IPS-18c (cell line): ENCODE data around the gene RPA3.

Experiments
- H3K4me3 ChIP-seq: 2 replicates; pipeline ENCODE4 v1.7.0; 2013; ENCODE audit warnings: low read depth, mild to moderate bottlenecking, low read length, moderate library complexity; ENCODE audit not compliant: insufficient read depth
- H3K9me3 ChIP-seq: one replicate; pipeline ENCODE4 v1.6.1; 2013; ENCODE audit warnings: mild to moderate bottlenecking, low read length, moderate library complexity; ENCODE audit not compliant: control insufficient read depth, insufficient read depth

The RPA3 gene

DNA sequence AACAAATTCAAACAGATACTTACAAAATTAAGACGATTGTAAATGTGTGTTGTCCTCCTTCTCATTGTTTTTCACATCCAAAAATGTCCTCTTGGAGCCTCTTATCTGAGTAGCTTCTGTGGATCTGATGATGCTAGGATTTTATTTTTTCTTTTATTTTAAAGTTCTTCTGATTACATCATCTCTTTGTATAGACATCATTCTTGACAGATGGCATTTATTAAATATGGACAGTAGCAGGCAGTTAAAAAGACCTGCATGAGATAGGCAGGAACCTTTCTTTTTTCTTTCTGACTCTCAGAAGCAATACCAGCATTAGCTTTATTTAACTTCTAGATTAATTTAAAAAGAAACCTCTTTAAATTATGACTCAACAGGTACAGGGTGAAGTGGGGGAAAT, at the start of gene RPA3:
Gene RPA3, minus strand, starts transcription at position 116 of the 400 bp plus-strand sequence. CDS start 78,189 bp downstream, outside the sequence.
- Histone ChIP-seq H3K9me3 (no peaks in the 10 kb centered on the region), H3K4me3 (no peak within 1 kb of the TSS)

DNA sequence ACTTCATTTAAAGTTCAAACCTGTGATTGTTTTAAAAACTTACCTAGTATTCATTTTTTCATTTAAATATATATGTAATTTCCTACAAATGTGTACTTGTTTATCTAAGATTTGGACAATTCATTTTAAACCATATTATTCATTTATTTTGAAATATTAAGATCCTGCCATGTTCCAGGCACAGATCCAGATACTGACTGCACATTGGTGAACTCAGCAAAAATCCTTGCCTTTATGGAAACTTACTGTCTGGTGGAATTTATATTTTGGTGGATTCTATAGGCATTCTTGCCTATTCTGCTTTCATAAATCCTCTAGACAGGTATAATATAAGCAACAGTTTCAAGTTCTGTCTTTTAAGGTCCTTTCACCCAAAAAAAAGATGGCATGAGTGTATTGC, 48.3 kb upstream of the RPA3 start:
- Histone ChIP-seq H3K9me3 (no peaks in the 10 kb centered on the region), H3K4me3 (no peak overlapping the region)

DNA sequence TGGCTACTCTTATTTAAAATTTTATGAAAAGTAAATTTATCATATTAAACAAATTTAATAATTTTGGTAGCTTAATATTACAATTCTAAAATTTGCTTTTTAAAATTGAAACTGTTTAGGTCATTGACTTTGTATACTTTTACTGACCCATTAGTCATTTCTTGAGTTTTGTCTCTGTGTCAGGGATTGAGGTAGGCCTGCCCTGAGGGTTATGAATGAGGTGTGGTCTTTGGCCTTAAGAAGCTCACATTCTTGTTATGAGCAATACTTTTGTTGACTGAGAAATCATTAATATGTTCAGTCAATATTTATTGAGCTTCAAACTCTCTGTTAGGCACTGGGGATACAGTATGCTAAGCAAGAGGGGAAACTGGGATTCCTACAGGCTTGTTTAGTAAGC, 47.0 kb upstream of the RPA3 start:
- Histone ChIP-seq H3K4me3 (no peak overlapping the region), H3K9me3 (no peaks in the 10 kb centered on the region)

DNA sequence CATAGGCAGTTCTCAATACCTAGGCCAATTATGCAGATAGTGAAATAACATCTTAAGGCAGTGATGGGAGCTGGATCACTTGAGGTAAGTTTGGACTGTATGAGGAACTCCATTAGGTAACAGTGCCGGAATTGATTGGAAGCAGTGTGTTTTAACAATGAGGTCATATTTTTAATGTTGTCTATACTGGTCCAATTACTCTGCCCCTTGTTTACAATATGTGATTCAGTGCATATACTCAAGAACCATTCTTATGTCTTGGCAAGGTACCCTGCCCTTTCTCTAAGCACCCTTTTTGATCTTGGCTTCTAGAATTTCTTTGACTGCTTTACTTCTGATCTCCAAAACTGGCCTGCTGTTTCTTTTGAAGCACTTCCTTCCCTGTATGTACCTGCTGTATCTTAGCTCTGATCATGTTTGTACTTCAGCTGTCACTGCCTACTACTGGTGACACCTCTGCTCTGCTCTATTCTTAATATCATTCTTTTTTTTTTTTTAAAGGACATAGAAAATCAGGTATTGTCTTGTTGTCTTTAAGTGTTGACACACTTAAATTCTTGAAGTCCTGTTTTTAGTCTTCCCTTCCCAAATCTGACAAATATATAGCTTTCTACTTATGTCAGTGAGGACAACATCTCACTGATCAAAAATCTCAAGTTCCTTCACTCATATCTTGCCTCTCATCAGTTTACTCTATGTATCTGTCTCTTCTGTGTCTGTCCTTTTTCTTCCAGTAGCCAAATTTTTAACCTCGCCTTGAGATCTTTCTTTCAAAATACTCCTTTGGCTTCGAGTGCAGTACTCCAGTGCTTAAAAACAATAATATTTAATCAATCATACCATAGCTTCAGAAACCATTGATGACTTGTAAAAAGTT, 46.4 kb upstream of the RPA3 start:
- no peaks in the 10 kb centered on the region for H3K9me3 ChIP-seq
- no peak overlapping the region for H3K4me3 ChIP-seq

DNA sequence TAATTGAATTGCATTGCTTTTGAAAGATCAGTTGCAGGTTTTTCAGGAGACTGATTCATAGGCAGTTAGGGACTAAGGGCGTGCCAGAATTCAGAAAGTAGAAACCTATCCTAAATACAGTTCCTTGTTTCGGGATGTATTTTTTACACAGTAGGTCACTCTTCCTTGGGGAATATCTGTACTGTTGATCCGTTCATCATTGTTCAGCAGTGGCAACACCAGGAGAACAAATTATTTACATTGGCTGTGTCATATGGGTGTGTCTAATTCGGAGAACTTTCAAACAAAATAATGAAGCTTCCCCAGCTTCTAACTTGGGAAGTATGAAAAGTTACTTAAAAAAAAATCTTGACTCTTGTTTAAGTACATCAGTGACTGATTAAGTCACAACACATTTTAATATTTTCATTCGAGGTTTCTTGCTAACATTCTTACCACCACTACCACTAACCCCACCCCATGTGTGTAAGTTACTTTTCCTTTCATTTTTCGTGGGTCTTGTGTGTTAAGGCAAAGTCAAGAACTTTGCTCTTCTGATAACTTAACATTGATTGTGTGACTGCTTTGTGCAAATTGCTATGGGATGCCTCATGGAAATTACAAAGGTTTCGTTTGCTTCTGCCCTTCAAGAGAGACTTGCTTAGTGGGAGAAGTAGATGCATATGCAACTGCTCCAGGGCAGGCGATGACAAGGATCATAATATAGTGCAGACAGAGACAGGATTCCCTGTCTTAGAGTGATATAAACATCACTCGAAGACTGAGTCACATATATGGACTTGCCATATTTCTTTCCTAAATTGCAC, 43.8 kb upstream of the RPA3 start:
- H3K9me3 ChIP-seq, result no peaks in the 10 kb centered on the region
- no peak overlapping the region for H3K4me3 ChIP-seq

DNA sequence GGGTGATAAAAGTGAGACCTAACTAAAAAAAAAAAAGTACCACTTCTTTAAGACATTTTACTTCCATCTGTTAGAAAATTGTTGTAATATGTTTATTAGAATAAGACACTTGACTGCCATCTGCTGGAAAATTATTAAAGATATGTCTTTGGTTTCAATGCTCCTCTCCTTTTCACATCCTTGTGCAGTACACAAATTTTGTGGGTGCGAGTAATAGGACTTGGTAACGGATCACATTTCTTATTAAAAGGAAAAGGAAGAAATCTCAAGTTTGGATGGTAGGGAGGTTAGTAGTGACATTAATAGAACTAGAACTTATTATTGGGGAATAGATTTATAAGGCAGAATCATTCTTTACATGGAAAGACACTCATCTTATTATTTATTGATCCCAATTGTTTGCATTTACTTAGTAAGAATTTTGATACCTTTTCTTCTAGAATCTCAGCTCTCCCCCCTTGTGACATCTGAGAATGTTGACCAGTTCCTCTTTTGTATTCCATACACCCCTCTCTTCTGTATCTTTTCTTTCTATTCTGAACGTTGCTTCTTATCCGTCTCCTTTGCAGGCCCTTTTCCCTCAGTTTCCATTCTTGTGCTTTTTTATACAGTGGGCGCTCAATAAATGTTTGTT, 43.0 kb upstream of the RPA3 start:
- H3K9me3 ChIP-seq, result no peaks in the 10 kb centered on the region
- H3K4me3 ChIP-seq, result no peak overlapping the region

DNA sequence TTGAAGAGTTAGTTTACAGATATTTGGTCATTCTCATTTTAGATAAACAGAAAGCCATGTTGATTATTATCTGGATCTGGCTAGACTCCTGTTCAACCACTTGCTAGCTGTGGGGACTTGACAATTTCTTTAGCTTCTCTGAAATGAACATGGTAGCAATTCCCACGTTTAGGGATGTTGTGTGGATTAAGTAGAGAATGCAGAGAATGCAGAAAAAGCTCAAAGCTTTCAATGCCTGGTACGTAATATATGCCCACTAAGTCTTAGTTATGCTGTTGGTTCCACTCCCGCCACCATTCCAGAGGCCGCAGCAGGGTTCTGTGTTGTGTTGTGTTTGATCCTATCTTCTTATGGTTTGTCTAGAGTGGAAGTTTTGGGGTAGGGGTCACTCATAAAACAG, 39.2 kb upstream of the RPA3 start:
- Histone ChIP-seq H3K4me3 (no peak overlapping the region), H3K9me3 (no peaks in the 10 kb centered on the region)

DNA sequence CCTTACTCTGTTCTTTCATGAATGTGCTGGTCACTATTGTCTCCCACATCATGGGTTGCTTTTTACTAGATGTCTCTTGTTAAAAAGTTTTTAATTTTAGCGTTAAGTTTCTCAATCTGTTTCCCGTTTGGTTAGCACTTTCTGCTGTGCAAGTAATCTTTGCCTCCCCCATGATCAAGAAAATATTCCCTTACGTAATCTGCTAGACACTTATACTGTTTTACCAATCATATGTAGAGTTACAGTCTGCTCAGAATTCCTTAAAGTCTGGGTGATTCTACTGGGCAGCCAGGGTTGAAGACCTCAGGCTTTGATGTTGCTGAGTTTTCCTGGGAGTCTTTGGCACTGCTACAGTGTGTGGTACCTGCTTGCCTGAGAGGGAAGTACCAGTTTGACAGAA, 38.2 kb upstream of the RPA3 start:
- Histone ChIP-seq H3K4me3 (no peak overlapping the region), H3K9me3 (no peaks in the 10 kb centered on the region)

DNA sequence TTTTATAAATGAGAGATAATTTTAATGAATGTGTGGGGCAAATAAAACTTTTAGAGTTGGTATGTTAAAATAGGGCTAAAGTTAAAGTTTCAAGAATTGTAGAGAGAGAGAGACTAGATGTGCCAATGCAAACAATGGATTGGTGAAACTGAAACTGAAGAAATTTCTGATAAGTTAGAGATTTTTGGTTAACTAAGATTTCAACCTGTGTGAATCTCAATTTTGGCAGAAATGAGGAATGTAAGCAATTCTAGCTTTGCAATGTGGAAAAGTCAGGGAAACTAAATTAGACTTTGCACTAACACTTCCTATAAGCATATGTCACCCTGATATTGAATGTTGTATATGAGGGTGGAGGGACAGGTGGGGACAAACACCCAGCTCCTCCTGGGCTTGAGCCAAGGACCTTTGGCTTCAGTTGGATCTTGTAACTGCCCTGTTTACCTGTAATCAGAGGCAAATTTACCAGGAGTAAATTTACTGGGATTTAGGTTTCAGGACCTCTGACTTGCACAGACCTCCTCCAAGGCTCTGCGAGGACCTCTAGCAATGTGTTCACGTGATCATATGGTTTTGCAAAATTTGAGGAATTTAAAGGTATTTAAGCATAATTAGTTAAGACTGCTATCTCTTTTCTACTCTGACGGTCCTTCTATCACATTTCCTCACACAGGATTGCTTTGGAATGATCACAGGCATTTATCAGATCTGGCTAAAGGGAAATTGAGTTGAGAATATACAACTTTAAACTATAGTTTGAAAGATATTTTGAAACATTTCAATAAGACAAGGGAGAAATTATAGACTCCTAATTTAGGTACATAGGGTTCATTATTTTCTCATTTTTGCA, 33.1 kb upstream of the RPA3 start:
- H3K9me3 ChIP-seq, result no peaks in the 10 kb centered on the region
- no peak overlapping the region for H3K4me3 ChIP-seq

DNA sequence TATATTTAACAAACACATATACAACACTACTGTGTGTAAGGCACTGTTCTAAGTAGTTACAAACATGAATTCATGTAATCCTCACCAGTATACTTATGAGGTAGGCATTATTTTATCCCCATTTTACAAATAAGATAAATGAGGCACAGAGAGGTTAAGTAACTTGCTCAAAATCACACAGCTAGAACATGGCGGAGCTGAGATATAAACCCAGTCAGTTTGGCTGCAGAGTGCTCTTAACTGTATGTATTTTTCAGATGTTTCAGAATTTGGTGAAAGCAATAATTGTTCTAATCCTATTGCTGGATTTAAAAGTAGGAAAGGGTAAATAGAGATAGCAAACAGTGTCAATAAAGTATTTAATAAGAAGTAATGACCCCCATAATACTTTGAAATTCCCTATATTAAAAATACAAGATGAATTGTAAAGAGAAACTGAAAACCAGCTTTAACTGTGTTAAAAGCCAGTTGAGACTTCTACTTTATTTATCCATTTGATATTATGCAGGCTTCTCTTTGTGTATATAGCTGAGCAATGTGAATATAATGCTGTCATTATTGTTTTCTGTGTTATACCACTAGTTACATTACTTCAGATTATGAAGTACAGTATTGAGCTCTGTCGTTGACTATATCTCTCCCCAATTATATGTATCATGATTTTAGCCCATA, 32.3 kb upstream of the RPA3 start:
- Histone ChIP-seq H3K9me3 (no peaks in the 10 kb centered on the region), H3K4me3 (no peak overlapping the region)

DNA sequence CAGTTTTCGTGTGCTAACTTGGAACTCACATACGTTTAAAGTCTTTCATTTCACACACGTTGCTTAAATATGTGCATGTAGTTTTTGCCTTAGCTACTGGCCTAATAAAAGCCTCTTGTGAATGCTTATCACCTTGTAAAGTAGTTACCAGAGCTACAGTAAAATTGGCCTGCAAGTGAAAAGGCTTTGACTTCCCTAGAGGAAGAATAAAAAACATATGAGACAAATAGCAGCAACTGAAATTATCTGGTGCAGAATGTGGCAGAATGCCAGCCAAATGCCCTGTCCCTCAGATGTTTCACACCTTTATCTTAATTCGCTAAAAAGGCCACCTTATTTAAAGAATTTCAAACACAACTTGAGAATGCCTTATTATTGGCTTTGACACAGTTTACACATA, 28.1 kb upstream of the RPA3 start:
- Histone ChIP-seq H3K9me3 (no peaks in the 10 kb centered on the region), H3K4me3 (no peak overlapping the region)

DNA sequence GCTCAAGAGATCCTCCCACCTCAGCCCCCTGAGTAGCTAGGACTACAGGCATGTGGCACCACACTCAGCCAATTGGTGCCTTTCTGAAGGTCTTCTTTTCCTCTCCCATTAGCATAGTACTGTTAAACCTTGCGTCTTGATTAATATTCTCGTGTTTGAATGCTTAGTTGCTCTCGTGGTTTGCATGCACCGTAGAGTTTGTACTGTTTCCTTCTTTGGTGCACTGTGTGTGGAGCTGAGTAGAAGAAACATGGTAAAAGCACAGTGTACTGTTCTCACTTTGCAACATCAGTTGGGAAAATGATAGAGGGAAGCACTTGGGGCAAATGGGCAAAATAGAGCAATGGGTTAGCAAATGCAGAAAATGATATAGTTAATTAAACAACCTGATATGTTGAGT, 27.6 kb upstream of the RPA3 start:
- no peaks in the 10 kb centered on the region for H3K9me3 ChIP-seq
- H3K4me3 ChIP-seq, result no peak overlapping the region

DNA sequence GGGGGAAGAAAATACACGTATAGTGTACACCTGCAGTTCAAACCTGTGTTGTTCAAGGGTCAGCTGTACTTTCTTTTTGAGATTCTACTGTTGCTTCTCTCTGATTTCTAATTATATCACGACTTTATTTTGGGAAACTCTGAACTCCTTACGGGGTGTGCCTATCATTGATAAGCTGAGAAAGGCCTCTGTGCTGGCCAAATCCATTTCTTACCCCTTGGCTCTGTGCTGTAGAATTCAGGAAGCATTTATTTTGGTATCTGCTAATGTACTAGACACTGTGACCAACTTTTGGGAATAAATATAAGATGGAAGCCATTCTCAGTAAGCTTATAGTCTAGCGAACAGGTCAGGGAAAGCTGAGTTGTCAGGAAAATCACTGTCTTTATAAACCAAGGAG, 26.9 kb upstream of the RPA3 start:
- Histone ChIP-seq H3K9me3 (no peaks in the 10 kb centered on the region), H3K4me3 (no peak overlapping the region)

DNA sequence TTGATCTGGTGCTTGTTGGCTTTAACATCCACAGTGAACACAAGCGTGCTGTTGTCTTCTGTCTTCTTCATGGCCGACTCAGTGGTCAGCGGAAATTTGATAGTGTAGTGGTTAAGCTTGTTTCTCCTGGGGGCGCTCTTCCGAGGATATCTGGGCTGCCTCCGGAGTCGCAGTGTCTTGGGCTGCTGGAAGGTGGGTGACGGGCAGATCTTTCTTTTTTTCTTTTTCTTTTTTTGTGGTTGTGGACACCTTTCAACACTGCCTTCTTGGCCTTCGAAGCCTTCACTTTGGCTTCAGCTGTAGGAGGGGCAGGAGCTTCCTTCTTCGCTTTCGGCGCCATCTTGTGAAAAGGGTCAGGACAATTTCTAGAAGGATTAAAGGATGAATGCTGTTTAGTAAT, 23.8 kb upstream of the RPA3 start:
- H3K4me3 ChIP-seq, result no peak overlapping the region
- no peaks in the 10 kb centered on the region for H3K9me3 ChIP-seq

DNA sequence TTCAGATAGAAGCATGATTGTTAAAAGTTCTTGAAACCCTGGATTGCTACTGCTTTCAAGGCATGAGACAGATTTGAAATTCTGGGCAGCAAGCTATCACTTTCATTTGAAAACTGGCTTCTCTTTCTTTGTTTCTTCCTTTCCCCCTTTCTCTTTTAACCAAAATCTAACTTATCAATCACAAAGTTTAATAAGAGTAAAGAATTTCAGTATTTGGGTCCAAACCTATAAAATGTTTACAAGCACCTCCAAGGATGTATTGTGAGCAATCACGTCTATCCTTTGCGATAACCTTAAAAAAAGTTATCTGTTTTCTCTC, 21.6 kb upstream of the RPA3 start:
- no peaks in the 10 kb centered on the region for H3K9me3 ChIP-seq
- no peak overlapping the region for H3K4me3 ChIP-seq

DNA sequence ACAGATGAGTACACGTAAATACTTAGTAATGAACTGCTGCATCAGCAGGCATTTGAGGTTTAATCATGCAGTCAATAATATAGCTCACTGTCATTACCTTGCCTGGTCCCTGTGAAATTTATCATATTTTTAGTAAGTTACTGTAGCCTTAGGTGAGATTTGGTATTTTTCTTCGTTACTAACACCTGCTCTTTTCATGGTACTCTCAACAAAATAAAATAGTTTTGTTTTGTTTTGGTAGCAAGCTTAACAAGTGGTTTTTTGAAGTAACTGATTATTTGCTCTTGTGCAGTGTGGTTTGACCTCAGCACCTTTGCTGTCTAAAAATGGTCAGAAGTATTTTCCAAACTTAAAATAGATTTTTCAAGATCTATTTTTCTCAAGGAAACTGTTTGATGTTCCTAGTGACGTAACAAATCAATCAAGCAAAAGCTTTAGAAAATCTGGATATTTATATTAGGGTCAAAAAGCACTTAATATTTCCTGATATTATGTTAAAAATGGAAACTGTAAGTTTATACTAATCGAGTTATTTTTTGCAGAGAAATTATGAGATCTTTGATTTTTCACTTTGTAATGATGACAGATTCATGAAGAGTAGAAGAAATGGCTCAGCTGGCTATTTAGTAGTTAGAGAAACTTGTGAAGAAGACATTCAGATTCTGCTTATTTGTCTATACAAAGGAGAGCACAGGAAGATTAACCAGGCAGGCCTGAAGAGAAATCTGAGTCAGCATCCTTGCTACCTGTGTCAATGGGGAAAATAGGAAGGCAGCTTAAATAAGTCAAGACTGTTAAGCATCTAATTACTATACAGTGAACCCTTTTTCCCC, 21.0 kb upstream of the RPA3 start:
- no peak overlapping the region for H3K4me3 ChIP-seq
- no peaks in the 10 kb centered on the region for H3K9me3 ChIP-seq
